ENCODE results near the gene PRKCB. TPM values are rescaled to one million over a fixed set of nuclear protein-coding genes. Genes with fewer than 3 reads are reported as not detected.

Gene PRKCB
- total RNA-seq, 1 donor from 2014 or later = 0.38 TPM

DNA sequence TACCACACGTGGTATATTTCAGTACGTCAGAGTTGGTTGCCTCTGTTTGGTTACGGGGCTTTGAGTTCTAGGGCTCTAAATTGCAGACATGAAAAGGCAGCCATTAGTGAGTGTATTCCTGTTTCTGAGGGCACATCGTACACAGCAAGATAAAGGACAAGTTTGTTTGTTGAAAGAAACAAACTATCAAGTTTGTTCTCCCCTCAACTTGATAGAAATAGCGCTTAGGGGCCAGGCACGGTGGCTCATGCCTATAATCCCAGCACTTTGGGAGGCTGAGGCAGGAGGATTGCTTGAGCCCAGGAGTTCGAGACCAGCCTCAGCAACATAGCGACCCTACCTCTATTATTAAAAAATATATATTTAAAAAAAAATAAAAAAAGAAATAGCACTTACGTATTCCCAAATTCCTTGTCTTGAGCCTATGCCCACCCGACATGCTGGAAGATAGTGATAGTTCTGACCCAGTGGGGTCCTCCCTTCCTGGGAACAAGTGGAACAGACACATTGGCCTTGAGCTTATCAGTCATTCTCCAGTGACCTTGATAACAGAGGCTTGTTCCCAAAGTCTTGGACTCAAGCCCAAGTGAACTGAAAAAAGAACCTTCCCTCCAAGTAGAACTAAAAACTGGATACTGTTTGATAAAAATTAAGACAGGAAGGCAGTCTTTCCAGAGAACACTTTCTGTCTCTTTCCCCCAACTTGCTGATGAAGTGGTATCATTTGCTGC, 280.4 kb downstream of the PRKCB start:
- no peak overlapping the region for H3K4me3 Mint-ChIP-seq
- peaks cover 4% of the 10 kb centered on the region for H3K9me3 Mint-ChIP-seq
- TF ChIP-seq CTCF (IDR thresholded peaks at IDR 0.05; ENCODE audit: unreplicated experiment) = no peak
- peaks cover 44% of the 10 kb centered on the region for H3K27me3 Mint-ChIP-seq (ENCODE audit: low read depth)
- DNase-seq (ENCODE audit: low spot score in 2 of 2, unreplicated experiment in 2 of 2) = no peak
- H3K4me1 Mint-ChIP-seq = no peaks in the 10 kb centered on the region
- no peaks in the 10 kb centered on the region for H3K36me3 Mint-ChIP-seq
- H3K27ac Mint-ChIP-seq = no peak overlapping the region

- H3K27me3 Mint-ChIP-seq (ENCODE audit: low read depth) = peaks cover 49% of the 10 kb centered on the region
- H3K36me3 Mint-ChIP-seq = no peaks in the 10 kb centered on the region
- H3K27ac Mint-ChIP-seq = no peak overlapping the region
- TF ChIP-seq CTCF (IDR thresholded peaks at IDR 0.05; ENCODE audit: unreplicated experiment) = no peak
- no peak for DNase-seq (ENCODE audit: low spot score in 2 of 2, unreplicated experiment in 2 of 2)
- H3K4me1 Mint-ChIP-seq = no peaks in the 10 kb centered on the region
- H3K4me3 Mint-ChIP-seq = no peak overlapping the region
- peaks cover 4% of the 10 kb centered on the region for H3K9me3 Mint-ChIP-seq
These were observed 281.2 kb downstream of the PRKCB start for GRCh38 chr16:24116989-24117388.

- no peak for TF ChIP-seq CTCF (IDR thresholded peaks at IDR 0.05; ENCODE audit: unreplicated experiment)
- H3K36me3 Mint-ChIP-seq = no peaks in the 10 kb centered on the region
These were observed 281.9 kb downstream of the PRKCB start for GRCh38 chr16:24117680-24118079.

DNA sequence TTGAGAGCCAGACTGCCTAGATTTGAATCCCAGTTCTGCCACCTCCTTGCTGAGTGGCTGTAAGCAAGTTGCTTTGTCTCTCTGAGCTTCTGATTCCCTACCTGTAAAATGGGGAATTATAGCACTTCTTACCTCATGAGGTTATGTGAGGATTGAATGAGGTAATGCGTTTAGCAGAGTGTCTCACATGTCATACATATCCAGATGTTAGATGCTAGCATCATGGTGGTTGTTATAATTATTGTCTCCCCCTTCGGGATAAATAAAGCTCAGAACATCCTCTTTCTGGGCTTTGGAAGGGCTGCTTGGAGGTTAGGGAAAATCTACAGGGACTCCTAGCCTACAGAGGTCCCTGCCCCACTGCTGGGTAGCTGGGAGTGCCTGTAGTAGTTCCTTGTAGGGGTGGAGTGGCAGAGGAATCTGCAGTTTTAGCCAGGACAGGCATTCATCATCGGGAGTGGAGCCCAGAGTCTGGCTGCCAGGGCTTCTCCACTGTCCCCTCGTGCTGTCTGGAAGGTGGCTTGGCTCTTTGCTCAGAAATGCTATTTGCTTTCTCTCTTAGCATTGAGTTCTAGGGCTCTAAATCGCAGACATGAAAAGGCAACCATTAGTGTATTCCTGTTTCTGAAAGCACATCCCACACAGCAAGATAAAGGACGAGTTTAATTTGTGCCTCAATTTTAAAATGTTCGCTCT, 282.5 kb downstream of the PRKCB start:
- Mint-ChIP-seq H3K36me3 (no peaks in the 10 kb centered on the region), H3K4me3 (no peak overlapping the region), H3K4me1 (no peaks in the 10 kb centered on the region), H3K27me3 (ENCODE audit: low read depth) (peaks cover 45% of the 10 kb centered on the region), H3K27ac (no peak overlapping the region), H3K9me3 (peaks cover 4% of the 10 kb centered on the region)
- DNase-seq (ENCODE audit: low spot score in 2 of 2, unreplicated experiment in 2 of 2) = no peak
- TF ChIP-seq CTCF (IDR thresholded peaks at IDR 0.05; ENCODE audit: unreplicated experiment) = no peak

More at GRCh38 chr16:24117680-24118079, 281.9 kb downstream of the PRKCB start:
- Mint-ChIP-seq H3K4me1 (no peaks in the 10 kb centered on the region), H3K9me3 (peaks cover 4% of the 10 kb centered on the region), H3K27ac (no peak overlapping the region), H3K27me3 (ENCODE audit: low read depth) (peaks cover 46% of the 10 kb centered on the region), H3K4me3 (no peak overlapping the region)
- DNase-seq (ENCODE audit: low spot score in 2 of 2, unreplicated experiment in 2 of 2) = no peak

GRCh38 chr16:24119807-24120206, 284.0 kb downstream of the PRKCB start:
- peaks cover 2% of the 10 kb centered on the region for H3K9me3 Mint-ChIP-seq
- H3K36me3 Mint-ChIP-seq = no peaks in the 10 kb centered on the region
- no peak overlapping the region for H3K27ac Mint-ChIP-seq
- DNase-seq (ENCODE audit: low spot score in 2 of 2, unreplicated experiment in 2 of 2) = no peak
- peaks cover 54% of the 10 kb centered on the region for H3K27me3 Mint-ChIP-seq (ENCODE audit: low read depth)
- H3K4me3 Mint-ChIP-seq = no peak overlapping the region
- H3K4me1 Mint-ChIP-seq = no peaks in the 10 kb centered on the region
- TF ChIP-seq CTCF (IDR thresholded peaks at IDR 0.05; ENCODE audit: unreplicated experiment) = no peak

All from mesothelial cell of epicardium (in vitro differentiated cells).